Measurements from ENCODE around the gene OLFML1. TPM values are rescaled to one million over a fixed set of nuclear protein-coding genes. Genes with fewer than 3 reads are reported as not detected.

Gene OLFML1
- total RNA-seq, 3 donors from 2014 or later (not counting 1 experiment from before 2014, with no cell fraction given), result not detected

DNA sequence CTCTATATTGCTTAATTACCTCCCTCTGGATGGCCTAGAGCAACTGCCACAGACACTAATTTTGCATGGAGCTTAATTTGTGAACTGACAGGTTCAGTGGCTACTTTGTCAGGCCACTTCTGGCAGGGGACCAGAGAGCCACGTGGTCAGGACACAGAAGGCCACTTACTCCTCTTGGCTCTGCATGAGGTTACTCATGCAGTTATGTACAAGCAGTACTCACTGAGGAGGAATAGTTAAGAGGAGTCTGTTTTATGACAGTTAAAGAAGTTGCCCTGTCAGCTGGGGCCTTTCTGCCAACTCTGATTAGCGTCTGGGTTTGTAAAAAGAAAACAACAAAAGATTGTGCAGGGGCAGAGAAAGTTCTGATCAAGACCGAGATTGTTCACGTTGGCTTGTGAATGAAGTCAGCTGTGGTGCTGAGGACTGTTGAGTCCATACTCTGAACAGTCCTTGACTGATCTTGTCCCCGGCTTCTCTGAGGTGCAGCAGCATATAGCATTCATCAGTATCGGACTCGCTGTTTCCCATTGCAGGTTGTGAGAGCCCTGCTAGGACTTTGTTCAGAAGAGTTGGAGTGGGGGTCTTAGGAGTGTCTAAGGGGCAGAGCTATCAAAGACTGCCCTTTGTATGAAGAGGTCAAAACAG lies 69.9 kb downstream of the OLFML1 start:
- 86% methylated on average over 7 of the region's 7 CpGs for WGBS (ENCODE audit: insufficient coverage)
- H3K9me3 ChIP-seq (ENCODE audit: control insufficient read depth, insufficient read depth, low read length), result no peaks in the 10 kb centered on the region
- no peak overlapping the region for H3K4me3 Mint-ChIP-seq
- H3K36me3 Mint-ChIP-seq, result no peaks in the 10 kb centered on the region
- intact Hi-C loops (cut with micrococcal nuclease), result no loop called here
- TF ChIP-seq, protein P1, sequence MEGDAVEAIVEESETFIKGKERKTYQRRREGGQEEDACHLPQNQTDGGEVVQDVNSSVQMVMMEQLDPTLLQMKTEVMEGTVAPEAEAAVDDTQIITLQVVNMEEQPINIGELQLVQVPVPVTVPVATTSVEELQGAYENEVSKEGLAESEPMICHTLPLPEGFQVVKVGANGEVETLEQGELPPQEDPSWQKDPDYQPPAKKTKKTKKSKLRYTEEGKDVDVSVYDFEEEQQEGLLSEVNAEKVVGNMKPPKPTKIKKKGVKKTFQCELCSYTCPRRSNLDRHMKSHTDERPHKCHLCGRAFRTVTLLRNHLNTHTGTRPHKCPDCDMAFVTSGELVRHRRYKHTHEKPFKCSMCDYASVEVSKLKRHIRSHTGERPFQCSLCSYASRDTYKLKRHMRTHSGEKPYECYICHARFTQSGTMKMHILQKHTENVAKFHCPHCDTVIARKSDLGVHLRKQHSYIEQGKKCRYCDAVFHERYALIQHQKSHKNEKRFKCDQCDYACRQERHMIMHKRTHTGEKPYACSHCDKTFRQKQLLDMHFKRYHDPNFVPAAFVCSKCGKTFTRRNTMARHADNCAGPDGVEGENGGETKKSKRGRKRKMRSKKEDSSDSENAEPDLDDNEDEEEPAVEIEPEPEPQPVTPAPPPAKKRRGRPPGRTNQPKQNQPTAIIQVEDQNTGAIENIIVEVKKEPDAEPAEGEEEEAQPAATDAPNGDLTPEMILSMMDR (IDR thresholded peaks at IDR 0.05), result no peak
- H3K27ac Mint-ChIP-seq, result no peak overlapping the region
- no peak overlapping the region for H3K4me3 ChIP-seq (ENCODE audit: low read length)
- H3K4me1 Mint-ChIP-seq, result peaks cover 0 to 6% of the 10 kb centered on the region in 2 donors
- no peaks in the 10 kb centered on the region for H3K27me3 ChIP-seq (ENCODE audit: control insufficient read depth, insufficient read depth, low read length)
- no peaks in the 10 kb centered on the region for H3K27me3 Mint-ChIP-seq (ENCODE audit: low read depth in 2 of 2)
- no peaks in the 10 kb centered on the region for H3K9me3 Mint-ChIP-seq
- ATAC-seq (no peak), DNase-seq (no peak)
- no peaks in the 10 kb centered on the region for H3K36me3 ChIP-seq (ENCODE audit: control insufficient read depth, insufficient read depth, low read length)
- no peaks in the 10 kb centered on the region for H3K4me1 ChIP-seq (ENCODE audit: control insufficient read depth, insufficient read depth, low read length)
- no peak overlapping the region for H3K27ac ChIP-seq (ENCODE audit: low read length)

DNA sequence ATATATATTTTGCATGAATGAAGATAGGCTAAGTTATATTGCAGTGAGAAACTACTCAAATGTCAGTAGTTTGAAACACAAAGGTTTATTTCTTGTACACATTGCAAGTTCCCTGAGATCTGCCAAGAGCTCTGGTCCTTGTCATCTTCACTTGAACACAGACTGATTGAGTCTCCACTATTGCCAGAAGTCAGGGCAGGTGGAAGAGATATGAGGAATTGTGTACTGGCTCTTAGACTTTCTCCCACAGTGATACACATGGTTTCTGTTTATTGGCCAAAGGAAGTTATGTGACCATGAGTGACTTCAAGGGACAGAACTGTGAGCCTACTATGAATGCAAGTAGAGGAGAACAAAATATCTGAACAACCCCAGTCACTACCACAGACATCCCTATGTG lies 72.7 kb downstream of the OLFML1 start:
- Mint-ChIP-seq H3K4me1 (peaks cover 0 to 6% of the 10 kb centered on the region in 2 donors), H3K27me3 (ENCODE audit: low read depth in 2 of 2) (no peaks in the 10 kb centered on the region), H3K36me3 (no peaks in the 10 kb centered on the region), H3K9me3 (no peaks in the 10 kb centered on the region), H3K27ac (no peak overlapping the region), H3K4me3 (no peak overlapping the region)
- no peak overlapping the region for H3K27ac ChIP-seq (ENCODE audit: low read length)
- DNase-seq (no peak), ATAC-seq (no peak)
- no peak overlapping the region for H3K4me3 ChIP-seq (ENCODE audit: low read length)
- no peaks in the 10 kb centered on the region for H3K9me3 ChIP-seq (ENCODE audit: control insufficient read depth, insufficient read depth, low read length)
- H3K27me3 ChIP-seq (ENCODE audit: control insufficient read depth, insufficient read depth, low read length), result no peaks in the 10 kb centered on the region
- TF ChIP-seq, protein P1 (IDR thresholded peaks at IDR 0.05), result no peak
- H3K36me3 ChIP-seq (ENCODE audit: control insufficient read depth, insufficient read depth, low read length), result no peaks in the 10 kb centered on the region
- no peaks in the 10 kb centered on the region for H3K4me1 ChIP-seq (ENCODE audit: control insufficient read depth, insufficient read depth, low read length)
- intact Hi-C loops (cut with micrococcal nuclease), result no loop called here

DNA sequence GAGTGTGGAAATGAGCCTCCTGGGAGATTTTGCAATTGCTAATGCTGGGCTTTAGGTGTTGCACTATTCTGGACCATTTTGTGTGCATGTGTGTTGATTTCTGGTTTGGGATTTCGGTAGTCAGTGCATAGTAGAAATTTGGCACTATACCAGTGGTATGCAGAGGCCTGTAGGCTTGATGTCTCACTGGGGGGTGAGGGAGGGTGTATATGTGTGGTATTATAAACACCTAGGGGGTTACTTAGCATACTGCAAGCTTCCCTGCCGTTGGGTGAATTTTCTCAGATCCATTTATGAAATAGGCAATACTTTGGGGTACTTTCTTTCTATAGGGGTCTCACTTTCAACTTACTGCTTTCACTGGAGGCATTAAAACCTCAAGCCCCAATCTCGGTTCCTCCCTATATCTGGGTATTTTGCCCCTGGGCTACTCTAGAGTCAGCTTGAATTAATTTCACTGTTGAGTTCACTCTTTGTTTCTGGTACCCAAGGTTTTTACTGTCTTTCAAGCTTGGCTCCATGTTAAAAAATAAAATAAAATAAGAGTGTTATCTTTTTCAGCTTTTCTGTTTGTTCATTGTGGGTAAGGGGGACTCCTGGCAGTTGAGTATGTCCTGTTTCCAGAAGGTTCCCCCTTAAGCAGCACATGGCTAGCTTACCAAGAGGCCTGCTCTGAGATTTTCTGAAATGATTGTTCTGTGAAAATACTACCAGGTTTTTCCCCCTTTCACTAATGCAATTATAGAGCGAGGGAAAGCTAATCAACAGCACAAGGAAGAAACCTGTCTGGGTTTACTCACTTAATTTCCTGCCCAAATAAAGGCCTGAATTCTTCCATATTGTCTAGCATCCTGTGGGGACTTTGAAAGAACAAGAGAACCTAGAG lies 74.3 kb downstream of the OLFML1 start:
- Histone ChIP-seq H3K4me3 (ENCODE audit: low read length) (no peak overlapping the region), H3K27me3 (ENCODE audit: control insufficient read depth, insufficient read depth, low read length) (no peaks in the 10 kb centered on the region), H3K36me3 (ENCODE audit: control insufficient read depth, insufficient read depth, low read length) (no peaks in the 10 kb centered on the region), H3K9me3 (ENCODE audit: control insufficient read depth, insufficient read depth, low read length) (no peaks in the 10 kb centered on the region), H3K27ac (ENCODE audit: low read length) (no peak overlapping the region), H3K4me1 (ENCODE audit: control insufficient read depth, insufficient read depth, low read length) (no peaks in the 10 kb centered on the region)
- H3K27ac Mint-ChIP-seq, result no peak overlapping the region
- H3K36me3 Mint-ChIP-seq, result no peaks in the 10 kb centered on the region
- ATAC-seq (no peak), DNase-seq (no peak)
- 89% methylated on average over 4 of the region's 4 CpGs for WGBS (ENCODE audit: insufficient coverage)
- H3K27me3 Mint-ChIP-seq (ENCODE audit: low read depth in 2 of 2), result no peaks in the 10 kb centered on the region
- no peak overlapping the region for H3K4me3 Mint-ChIP-seq
- intact Hi-C loops (cut with micrococcal nuclease), result no loop called here
- TF ChIP-seq, protein P1 (IDR thresholded peaks at IDR 0.05), result no peak
- peaks cover 0 to 6% of the 10 kb centered on the region in 2 donors for H3K4me1 Mint-ChIP-seq
- no peaks in the 10 kb centered on the region for H3K9me3 Mint-ChIP-seq

Other genes starting within 250 kb of the OLFML1 start
- not detected for gene SYT9, start 233.6 kb upstream of the OLFML1 start, total RNA-seq
- gene PPFIBP2, start 28.5 kb downstream of the OLFML1 start, total RNA-seq, result 10 to 100 TPM; 15.1 to 23.7 (median 23.1) TPM
- gene CYB5R2, start 188.0 kb downstream of the OLFML1 start, total RNA-seq, result 1 to 10 TPM in 1 of 3 donors, under 1 TPM in 2; 0.31 to 1.2 (median 0.55) TPM
- not detected for gene OVCH2, start 221.0 kb downstream of the OLFML1 start, total RNA-seq

Data from natural killer cell (primary cell).